ENCODE data around the gene F5.
"Not testable (repeated sequence)": the region's sequence is repeated elsewhere in the genome, so short reads cannot be mapped to it uniquely, and the experiment has no call there.

F5 gene

DNA sequence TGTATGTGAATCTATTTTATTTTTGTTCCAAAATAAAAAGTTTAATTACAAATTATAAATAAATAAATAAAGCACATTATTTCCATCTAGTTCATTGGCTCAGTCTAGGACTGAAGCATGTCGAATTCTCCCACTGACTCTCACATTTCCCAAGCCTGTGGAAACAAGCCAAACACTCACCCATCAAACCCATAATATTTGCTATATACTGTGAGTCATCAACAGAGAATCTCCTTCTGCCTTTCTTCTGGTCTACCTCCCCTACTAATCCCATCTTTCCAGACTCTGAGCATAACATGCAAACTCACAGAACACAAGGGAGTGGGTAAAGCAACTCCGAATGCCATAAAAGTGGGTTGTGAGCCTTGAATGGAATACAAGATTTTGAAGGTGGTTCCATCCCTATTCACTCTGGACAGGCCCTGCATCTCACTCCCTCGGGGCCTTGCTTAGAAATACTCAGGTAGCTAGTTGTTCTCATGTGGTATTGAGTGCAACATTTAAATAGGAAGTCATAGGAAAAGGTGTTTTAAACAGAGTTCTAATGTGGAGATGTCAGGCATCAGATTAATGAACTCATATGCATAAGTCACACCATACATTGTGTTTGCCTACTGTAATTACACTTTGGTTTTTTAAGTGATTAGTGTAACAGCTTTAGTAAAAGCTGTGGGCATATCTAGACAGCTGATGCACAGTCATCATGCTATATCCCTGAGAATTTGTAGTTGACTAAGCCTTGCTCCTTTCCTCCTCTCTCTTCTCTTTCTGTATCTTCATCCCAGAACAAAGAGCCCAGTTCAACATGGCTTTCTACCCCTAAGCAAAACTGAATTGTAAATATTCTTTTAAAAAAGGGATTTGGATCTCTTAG lies 47.0 kb downstream of the F5 start:
- no peak for DNase-seq

GRCh38 chr1:169534653-169535052 lies 51.6 kb downstream of the F5 start:
- no peak for DNase-seq

- DNase-seq = not testable (repeated sequence)
These were observed 52.6 kb downstream of the F5 start for GRCh38 chr1:169533528-169534190.

- DNase-seq = no peak
These were observed 55.8 kb downstream of the F5 start for GRCh38 chr1:169530448-169530847.

GRCh38 chr1:169529068-169529642 lies 57.1 kb downstream of the F5 start:
- no peak for DNase-seq

GRCh38 chr1:169528215-169529067 lies 57.8 kb downstream of the F5 start:
- DNase-seq = no peak

DNA sequence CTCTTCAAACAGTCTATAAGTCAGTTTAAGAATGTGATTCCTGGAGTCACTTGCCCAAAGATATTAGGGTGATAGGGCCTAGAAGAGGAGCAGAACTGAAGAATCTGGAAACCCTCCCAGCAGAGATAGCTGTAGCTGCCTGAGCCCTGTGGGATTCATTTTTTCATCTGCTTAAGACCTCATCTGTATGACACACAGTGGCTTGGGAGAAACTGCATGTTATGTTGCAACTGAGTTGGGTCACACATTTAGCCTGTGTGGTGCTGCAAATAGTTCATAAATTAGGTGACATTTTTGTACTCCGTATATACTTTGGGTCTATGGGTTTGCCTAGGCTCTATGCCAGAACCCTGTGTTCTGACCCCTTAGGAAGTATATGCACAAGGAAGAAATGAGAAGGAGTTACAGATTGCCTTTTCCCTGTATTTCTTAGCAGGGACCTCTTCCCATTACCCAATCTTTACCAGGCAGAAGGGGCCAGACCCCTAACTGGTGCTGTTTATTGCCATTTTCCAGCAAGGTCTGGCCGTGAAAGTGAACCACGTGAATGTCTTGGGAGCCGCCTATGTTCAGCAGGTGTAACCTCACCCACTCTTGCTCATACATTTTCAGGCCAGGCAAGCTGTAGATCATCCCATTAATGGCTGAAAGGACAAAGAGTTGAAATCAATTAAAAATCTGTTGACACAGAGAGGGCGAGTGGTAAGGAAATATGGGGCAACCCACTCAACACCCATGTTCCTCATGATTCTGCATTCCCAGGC lies 58.6 kb downstream of the F5 start:
- DNase-seq = no peak

- DNase-seq = no peak
These were observed 59.3 kb downstream of the F5 start for GRCh38 chr1:169527001-169527400.

DNA sequence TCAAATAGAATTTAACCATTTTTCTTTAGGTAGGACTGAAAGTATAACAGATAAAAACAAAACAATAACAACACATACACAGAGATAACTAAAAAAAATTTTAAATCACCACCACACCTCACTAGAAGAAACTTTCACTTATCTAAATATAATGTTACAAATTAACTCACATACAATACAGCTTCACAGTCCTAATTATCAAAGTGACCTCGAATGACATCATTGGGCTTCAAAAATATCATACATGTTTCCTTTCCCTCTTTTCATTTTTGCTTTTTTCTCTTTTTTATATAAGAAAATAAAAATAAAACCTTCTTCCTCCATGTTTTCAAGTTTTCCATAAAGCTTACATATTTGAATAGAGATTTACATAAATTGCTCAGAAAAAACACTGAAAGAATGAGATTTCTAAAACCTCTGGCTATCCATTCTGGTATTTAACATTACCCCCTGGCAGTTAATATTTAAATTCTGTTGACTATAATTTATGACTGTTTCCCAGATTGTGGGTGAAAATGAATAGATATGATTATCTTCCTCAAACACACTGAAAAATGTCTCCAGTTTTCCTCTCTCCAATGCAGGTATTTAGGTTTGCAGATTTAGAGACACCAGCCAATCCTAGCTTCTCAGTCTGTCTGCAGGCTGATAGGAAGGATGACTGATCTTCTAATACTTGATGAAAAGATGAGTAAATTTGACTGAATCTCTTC lies 60.0 kb downstream of the F5 start:
- no peak for DNase-seq

GRCh38 chr1:169525391-169525790 lies 60.9 kb downstream of the F5 start:
- no peak for DNase-seq

DNA sequence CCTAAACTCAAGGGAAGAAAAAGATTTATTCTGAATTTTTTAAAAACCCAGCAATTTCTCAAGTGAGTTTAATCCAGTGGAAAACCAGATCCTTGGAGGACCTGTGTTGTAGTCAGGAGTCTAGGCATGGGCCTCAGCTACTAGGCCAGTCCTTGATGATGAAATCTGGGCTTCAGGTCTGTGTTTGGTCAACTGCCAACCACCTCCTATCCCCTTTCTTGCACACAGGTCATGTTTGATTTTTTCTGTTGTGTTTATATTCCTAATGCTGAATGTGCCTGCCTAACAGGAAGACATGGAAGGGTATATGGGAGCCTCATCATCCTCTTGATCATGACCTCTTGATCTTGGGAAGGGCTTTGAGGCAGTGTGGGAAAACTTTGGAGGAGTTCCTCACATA lies 62.4 kb downstream of the F5 start:
- DNase-seq = no peak

- no peak for DNase-seq
These were observed 65.1 kb downstream of the F5 start for GRCh38 chr1:169521226-169521625.

- no peak for DNase-seq
These were observed 68.6 kb downstream of the F5 start for GRCh38 chr1:169517558-169518186.

GRCh38 chr1:169515641-169516040 lies 70.6 kb downstream of the F5 start:
- DNase-seq = no peak

GRCh38 chr1:169514566-169515270 lies 71.6 kb downstream of the F5 start:
- DNase-seq = no peak

DNA sequence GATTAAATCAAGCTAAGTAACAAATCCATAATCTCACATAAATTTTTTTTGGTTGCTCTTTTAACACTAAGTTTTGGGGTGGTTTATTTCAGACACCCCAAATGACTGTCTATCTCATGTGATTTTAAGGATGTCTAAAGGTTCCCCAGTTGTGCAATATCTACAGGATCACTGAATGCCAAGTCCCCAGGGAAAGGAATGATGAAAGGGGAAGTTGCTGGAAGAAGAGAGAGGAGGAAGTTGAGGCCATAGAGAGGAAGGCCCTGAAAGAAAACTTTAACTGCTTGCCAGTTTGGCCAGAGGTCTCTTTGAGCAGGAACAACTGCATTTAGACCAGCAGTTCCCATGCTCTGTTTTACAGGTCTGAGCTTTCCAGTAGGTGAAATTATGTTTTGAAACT lies 73.1 kb downstream of the F5 start:
- DNase-seq = no peak

DNA sequence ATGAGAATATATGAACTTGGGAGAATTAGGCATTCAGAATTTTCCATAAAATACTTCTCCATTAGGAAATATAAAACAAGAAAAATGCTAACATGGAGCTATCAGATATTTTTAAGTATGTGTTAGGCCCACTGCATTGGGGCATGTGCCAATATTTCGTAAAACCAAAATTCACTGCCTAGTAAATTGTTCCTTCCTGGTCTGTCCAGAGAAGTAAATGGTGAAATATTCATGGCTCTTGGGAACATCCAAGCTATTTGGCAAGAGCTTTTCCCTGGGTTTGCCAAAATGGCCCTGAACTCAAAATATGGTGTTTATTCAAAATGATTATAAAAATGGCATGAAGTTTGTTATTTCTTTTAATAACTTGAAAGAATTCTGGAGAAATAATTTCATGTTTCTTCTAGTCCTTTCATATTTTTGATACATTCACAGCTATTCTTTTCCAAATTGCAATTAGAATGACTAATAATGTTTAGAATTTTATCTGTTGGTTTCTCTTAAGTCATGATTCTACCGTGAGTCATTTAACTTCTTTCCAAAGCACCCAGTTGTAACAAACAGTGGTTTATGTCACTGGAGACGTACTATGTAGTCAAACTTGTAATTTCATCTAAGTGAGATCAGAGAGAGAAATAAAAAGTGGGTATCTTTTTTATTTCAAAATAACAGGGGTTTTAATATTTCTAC lies 74.8 kb downstream of the F5 start:
- DNase-seq = no peak

DNA sequence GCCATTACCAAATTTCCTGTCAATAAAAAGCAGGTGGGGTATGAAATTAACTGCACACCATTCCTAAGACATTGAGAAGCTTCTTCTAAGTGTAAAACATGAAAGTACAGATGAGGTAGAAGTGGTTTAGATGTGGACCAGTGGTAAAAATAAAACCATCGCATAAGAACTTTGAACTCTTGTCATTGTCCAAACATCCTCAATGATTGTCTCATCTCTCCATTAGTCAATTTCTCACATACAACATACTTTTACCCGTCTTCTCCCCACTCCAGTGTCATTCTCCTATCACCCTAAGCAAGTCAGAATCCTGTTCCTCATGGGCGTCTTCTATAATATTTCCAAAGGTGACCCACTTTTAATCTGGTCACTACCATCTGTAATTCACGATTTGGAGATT lies 76.2 kb downstream of the F5 start:
- no peak for DNase-seq

DNA sequence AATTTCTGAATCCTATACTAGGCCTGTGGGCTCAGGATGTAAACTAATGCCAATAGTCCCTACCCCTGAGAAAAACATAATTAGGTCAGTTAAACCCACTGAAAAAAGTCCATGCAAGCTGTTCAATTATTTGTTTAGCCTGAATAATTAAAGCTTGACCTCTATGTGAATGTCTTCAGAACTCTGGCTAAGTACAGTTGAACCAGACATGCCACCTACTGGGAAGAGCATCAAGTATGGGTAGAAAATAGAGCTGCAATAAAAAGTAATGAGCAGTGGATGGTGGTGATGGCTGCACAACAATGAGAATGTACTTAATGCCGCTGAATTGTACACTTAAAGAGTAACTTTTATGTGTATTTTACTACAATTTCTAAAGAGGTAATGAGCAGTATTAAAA lies 76.9 kb downstream of the F5 start:
- peak; percentile 13 for DNase-seq
